Activated B cell treated with CpG ODN at 0.5 μM for 24 hours (primary cell): ENCODE measurements around the gene KRT81. TPM values are rescaled to one million over a fixed set of nuclear protein-coding genes. Genes with fewer than 3 reads are reported as not detected.

Experiments
- ATAC-seq: fragments of 200-7000 bp; cut with Tn5 transposase; one replicate; pipeline ENCODE4 v1.10.0; 2021; ENCODE audit warnings: low read depth, mild to moderate bottlenecking, moderate library complexity
- CTCF ChIA-PET: fragments of 350-600 bp; sonication (Branson Sonifier 250); formaldehyde crosslinking; loops from one replicate; lab custom pipeline; 2021; ENCODE audit warnings: antibody characterized with exemption; lab: Charles Lee
- POLR2A ChIA-PET: fragments of 350-600 bp; sonication (Branson Sonifier 250); formaldehyde crosslinking; loops from one replicate; lab custom pipeline; 2021; ENCODE audit warnings: antibody characterized with exemption; lab: Charles Lee
- DNase-seq: peaks from one replicate; pipeline ENCODE4 v3.0.0; 2022
- H3K27ac Mint-ChIP-seq: one replicate; pipeline ENCODE4 v1.8.0; 2020; ENCODE audit warnings: mixed read lengths
- H3K27me3 Mint-ChIP-seq: one replicate; pipeline ENCODE4 v1.8.0; 2021; ENCODE audit warnings: mixed read lengths
- H3K36me3 Mint-ChIP-seq: one replicate; pipeline ENCODE4 v1.8.0; 2021; ENCODE audit warnings: low read depth, mixed read lengths
- H3K4me1 Mint-ChIP-seq: one replicate; pipeline ENCODE4 v1.8.0; 2021; ENCODE audit warnings: mixed read lengths
- H3K4me3 Mint-ChIP-seq: one replicate; pipeline ENCODE4 v1.8.0; 2020; ENCODE audit warnings: mild to moderate bottlenecking, mixed read lengths
- H3K9me3 Mint-ChIP-seq: one replicate; pipeline ENCODE4 v1.8.0; 2020; ENCODE audit warnings: mixed read lengths
- intact Hi-C: fragments of 100-400 bp; cut with micrococcal nuclease; formaldehyde crosslinking; loops from one replicate; pipeline ENCODE4 v1.15.1; 2024
- total RNA-seq: library from RNA; stranded (reverse); gene quantifications from 2 replicates; pipeline ENCODE4 v1.2.3, GENCODE V29; 2022
- TF ChIP-seq, protein P1 (sequence below): fragments of 200-600 bp; IDR thresholded peaks from one replicate; pipeline ENCODE4 v1.8.0; 2022; ENCODE audit warnings: antibody characterized with exemption, mild to moderate bottlenecking

KRT81 gene
- total RNA-seq, 1 donor from 2014 or later: not detected

DNA sequence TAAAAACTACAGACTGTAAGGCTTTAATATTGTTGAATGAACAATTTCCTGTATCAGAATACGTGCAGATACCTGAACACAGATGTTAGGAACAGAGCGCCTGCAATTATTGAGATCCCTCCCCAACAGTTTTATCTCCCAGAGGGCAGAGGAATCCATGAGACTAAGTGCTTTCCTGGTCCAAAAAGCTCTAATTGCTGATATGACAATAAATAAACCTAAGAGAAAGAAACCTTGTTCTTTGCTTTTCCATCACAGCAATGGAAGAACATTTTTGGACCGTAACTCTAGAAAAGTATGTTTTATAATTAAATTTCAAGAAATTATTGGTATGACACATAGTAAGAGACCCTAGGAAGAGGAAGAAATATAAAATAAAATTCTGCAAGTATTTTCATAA, 42.9 kb upstream of the KRT81 start:
- Mint-ChIP-seq H3K27me3 (peaks cover 11% of the 10 kb centered on the region), H3K36me3 (no peaks in the 10 kb centered on the region), H3K27ac (no peak overlapping the region), H3K4me1 (no peaks in the 10 kb centered on the region), H3K9me3 (peaks cover 4% of the 10 kb centered on the region), H3K4me3 (no peak overlapping the region)
- TF ChIP-seq, protein P1, sequence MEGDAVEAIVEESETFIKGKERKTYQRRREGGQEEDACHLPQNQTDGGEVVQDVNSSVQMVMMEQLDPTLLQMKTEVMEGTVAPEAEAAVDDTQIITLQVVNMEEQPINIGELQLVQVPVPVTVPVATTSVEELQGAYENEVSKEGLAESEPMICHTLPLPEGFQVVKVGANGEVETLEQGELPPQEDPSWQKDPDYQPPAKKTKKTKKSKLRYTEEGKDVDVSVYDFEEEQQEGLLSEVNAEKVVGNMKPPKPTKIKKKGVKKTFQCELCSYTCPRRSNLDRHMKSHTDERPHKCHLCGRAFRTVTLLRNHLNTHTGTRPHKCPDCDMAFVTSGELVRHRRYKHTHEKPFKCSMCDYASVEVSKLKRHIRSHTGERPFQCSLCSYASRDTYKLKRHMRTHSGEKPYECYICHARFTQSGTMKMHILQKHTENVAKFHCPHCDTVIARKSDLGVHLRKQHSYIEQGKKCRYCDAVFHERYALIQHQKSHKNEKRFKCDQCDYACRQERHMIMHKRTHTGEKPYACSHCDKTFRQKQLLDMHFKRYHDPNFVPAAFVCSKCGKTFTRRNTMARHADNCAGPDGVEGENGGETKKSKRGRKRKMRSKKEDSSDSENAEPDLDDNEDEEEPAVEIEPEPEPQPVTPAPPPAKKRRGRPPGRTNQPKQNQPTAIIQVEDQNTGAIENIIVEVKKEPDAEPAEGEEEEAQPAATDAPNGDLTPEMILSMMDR: no peak
- CTCF ChIA-PET: no interaction called here
- ATAC-seq (no peak), DNase-seq (no peak)
- intact Hi-C loops: no loop called here
- POLR2A ChIA-PET: no interaction called here

DNA sequence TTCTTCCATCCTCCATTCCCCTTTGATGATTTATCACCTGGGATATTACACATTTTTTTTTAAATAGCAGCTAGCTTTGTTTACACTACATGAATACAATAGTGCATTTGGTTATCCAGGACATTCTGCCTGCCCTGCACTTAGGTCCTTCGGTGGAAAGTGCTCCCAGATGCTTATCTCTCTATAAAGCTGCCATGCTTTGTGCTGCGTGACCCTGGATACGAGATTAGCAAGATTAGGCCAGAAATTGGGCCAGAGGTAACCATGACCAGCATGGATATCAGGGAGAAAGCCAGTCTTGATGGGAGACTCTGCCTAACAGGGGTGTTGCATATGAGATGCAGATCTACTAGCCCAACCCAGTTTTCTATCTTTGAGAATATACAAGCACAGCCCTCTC, 42.0 kb upstream of the KRT81 start:
- Mint-ChIP-seq H3K4me3 (no peak overlapping the region), H3K27me3 (peaks cover 9% of the 10 kb centered on the region), H3K27ac (no peak overlapping the region), H3K9me3 (peaks cover 4% of the 10 kb centered on the region), H3K4me1 (no peaks in the 10 kb centered on the region), H3K36me3 (no peaks in the 10 kb centered on the region)
- intact Hi-C loops: no loop called here
- TF ChIP-seq, protein P1: no peak
- no peak for ATAC-seq
- ChIA-PET CTCF (no interaction called here), POLR2A (interaction anchor here (0.6 kb wide), 1 partner anchor 116 kb away, joined by 3 read pairs; no protein-coding TSS in a partner anchor)
- DNase-seq: no peak

GRCh38 chr12:52332381-52332780, 41.0 kb upstream of the KRT81 start:
- Mint-ChIP-seq H3K36me3 (no peaks in the 10 kb centered on the region), H3K4me1 (peaks cover under 1% of the 10 kb centered on the region), H3K9me3 (peaks cover 4% of the 10 kb centered on the region), H3K27me3 (peaks cover 12% of the 10 kb centered on the region), H3K27ac (no peak overlapping the region), H3K4me3 (no peak overlapping the region)
- ATAC-seq (no peak), DNase-seq (no peak)
- intact Hi-C loops: no loop called here
- TF ChIP-seq, protein P1: no peak
- ChIA-PET POLR2A (no interaction called here), CTCF (no interaction called here)

- Mint-ChIP-seq H3K9me3 (peaks cover 4% of the 10 kb centered on the region), H3K4me3 (no peak overlapping the region), H3K27ac (no peak overlapping the region), H3K27me3 (peaks cover 13% of the 10 kb centered on the region), H3K4me1 (peaks cover 1% of the 10 kb centered on the region), H3K36me3 (no peaks in the 10 kb centered on the region)
- ATAC-seq (no peak), DNase-seq (no peak)
- ChIA-PET CTCF (no interaction called here), POLR2A (no interaction called here)
- intact Hi-C loops: no loop called here
- TF ChIP-seq, protein P1: no peak
Measured at GRCh38 chr12:52331833-52332232, 40.5 kb upstream of the KRT81 start.

DNA sequence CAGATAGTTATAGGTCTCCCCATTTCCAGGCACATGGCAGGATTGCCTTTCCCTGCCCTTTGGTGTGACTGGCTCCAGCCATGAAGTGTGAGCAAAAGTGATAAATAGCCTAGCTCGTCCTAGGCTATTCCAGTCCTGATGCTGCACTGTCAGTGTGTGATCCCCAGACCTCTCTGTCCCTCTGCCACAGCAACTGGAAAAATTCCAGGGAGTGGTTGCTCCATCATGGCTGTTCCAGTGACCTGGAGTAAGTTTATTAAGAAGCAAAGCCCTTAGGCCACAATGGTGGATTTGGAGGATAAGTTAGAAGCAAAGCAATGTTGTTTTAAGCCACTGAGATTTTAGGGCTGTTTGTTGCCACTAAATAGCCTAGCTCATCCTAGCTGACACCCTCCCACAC, 39.7 kb upstream of the KRT81 start:
- Mint-ChIP-seq H3K36me3 (no peaks in the 10 kb centered on the region), H3K27ac (no peak overlapping the region), H3K27me3 (peaks cover 15% of the 10 kb centered on the region), H3K9me3 (no peaks in the 10 kb centered on the region), H3K4me1 (peaks cover 1% of the 10 kb centered on the region), H3K4me3 (no peak overlapping the region)
- intact Hi-C loops: no loop called here
- DNase-seq (no peak), ATAC-seq (no peak)
- ChIA-PET POLR2A (interaction anchor here (0.6 kb wide), 1 partner anchor 247 kb away, joined by 8 read pairs; no protein-coding TSS in a partner anchor), CTCF (no interaction called here)
- TF ChIP-seq, protein P1: no peak
